Stimulated activated CD4-positive, alpha-beta T cell treated with anti-CD3 and anti-CD28 coated beads, Interleukin-15, amount 100 ng/mL, for 24 hours (primary cell): Measurements from ENCODE around the gene TENT5A.

Source experiments
- DNase-seq: peaks from one replicate; pipeline ENCODE4 v3.0.0-alpha.2; 2020

The TENT5A gene

DNA sequence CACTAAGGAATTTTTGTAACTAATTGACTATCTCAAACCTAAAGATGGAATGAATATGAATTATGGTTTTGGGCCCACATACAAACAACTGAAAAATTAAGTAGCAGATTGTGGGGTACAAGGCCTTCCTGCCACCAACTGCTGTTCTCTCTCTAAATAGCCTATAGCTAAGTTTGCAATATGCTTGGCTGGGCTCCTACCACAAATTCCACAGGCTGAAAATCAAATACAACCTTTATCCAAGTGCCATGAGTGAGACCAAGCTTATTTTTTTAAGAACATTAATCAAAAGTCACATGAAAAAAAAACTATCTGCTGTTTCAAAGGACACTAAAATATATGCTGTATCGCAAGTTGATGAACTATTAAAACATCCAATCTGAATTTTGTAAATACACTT, 52.1 kb downstream of the TENT5A start:
- no peak for DNase-seq

GRCh38 chr6:81697559-81697958, 54.9 kb downstream of the TENT5A start:
- no peak for DNase-seq

DNA sequence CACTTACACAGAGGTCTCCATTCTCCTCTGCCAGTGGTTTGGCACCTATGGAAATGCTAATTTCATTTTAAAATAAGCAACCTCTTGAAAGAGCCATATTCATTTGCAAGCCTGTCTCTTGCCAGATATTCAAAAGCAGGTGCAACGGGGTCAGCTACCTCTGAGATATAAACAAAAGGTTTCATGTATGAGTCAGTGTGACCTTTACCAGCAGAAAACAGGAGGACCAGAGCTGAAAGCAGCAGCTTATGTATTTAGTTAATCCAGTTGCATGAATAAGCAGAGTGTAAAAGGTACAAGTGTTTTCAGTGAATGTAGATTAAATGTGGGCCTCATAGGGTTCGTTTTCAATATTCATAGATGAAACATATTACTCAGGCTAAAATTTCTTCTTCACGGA, 56.0 kb downstream of the TENT5A start:
- no peak for DNase-seq
